Tibial artery (tissue), 4 donors: ENCODE results near the gene CEP68.

Experiments used
- DNase-seq, 2 donors: peaks; one replicate each; pipeline ENCODE4 v3.0.0-alpha.2; 2019
- H3K27ac ChIP-seq, 2 donors: fragments of 200-600 bp; sonication (generic) in 1 of 2; 1 replicate in 1 of 2; 2 replicates in 1 of 2; pipeline ENCODE4 v1.5.1; 2018 to 2019; ENCODE audit warnings: mild to moderate bottlenecking in 1 of 2
- H3K27me3 ChIP-seq, 2 donors: fragments of 200-600 bp; sonication (generic) in 1 of 2; one replicate each; pipeline versions ENCODE4 v1.5.1 to v1.6.0; 2016 to 2019
- H3K36me3 ChIP-seq, 3 donors: fragments of 200-600 bp; sonication (generic) in 2 of 3; one replicate each; pipeline ENCODE4 v1.5.1; 2016 to 2019; ENCODE audit warnings: mild to moderate bottlenecking in 2 of 3
- H3K4me1 ChIP-seq, 4 donors: fragments of 200-600 bp; sonication (generic) in 2 of 4; 1 replicate in 3 of 4; 2 replicates in 1 of 4; pipeline ENCODE4 v1.5.1; 2016 to 2019
- H3K4me3 ChIP-seq, 2 donors: fragments of 200-600 bp; sonication (generic) in 1 of 2; 1 replicate in 1 of 2; 2 replicates in 1 of 2; pipeline ENCODE4 v1.5.1; 2018 to 2019; ENCODE audit warnings: mild to moderate bottlenecking in 2 of 2
- H3K9me3 ChIP-seq, 3 donors: fragments of 200-600 bp; sonication (generic) in 1 of 3; one replicate each; pipeline ENCODE4 v1.5.1; 2016 to 2019
- CTCF ChIP-seq, 2 experiments: fragments of 200-600 bp in 1 of 2; fragments of 450-650 bp in 1 of 2; IDR thresholded peaks; one replicate each; pipeline ENCODE4 v1.5.1; 2017 to 2019; ENCODE audit warnings: antibody characterized with exemption in 2 of 2, mild to moderate bottlenecking in 1 of 2, moderate library complexity in 1 of 2
- intact Hi-C: fragments of 100-400 bp; cut with DNase I; formaldehyde crosslinking; loops from one replicate; pipeline ENCODE4 v1.15.0; 2023; ENCODE audit warnings: low total_unique reads

CEP68 gene

GRCh38 chr2:65112633-65113032 lies 56.4 kb downstream of the CEP68 start:
- no peak for DNase-seq
- TF ChIP-seq CTCF (IDR thresholded peaks at IDR 0.05), result no peak
- H3K4me1 ChIP-seq, result peaks cover 0 to 67% (median 22%) of the 10 kb centered on the region in 4 donors
- no peaks in the 10 kb centered on the region for H3K27me3 ChIP-seq
- no peaks in the 10 kb centered on the region for H3K9me3 ChIP-seq
- no peaks in the 10 kb centered on the region for H3K36me3 ChIP-seq
- H3K4me3 ChIP-seq, result no peak overlapping the region
- intact Hi-C loops, result no loop called here
- no peak overlapping the region for H3K27ac ChIP-seq

GRCh38 chr2:65113229-65113628 lies 57.0 kb downstream of the CEP68 start:
- Histone ChIP-seq H3K4me1 (peaks cover 0 to 67% (median 24%) of the 10 kb centered on the region in 4 donors), H3K27me3 (no peaks in the 10 kb centered on the region), H3K4me3 (no peak overlapping the region), H3K9me3 (no peaks in the 10 kb centered on the region), H3K27ac (no peak overlapping the region), H3K36me3 (no peaks in the 10 kb centered on the region)
- TF ChIP-seq CTCF (IDR thresholded peaks at IDR 0.05), result no peak
- intact Hi-C loops, result no loop called here
- no peak for DNase-seq

GRCh38 chr2:65113816-65114215 lies 57.6 kb downstream of the CEP68 start:
- H3K9me3 ChIP-seq, result no peaks in the 10 kb centered on the region
- TF ChIP-seq CTCF (IDR thresholded peaks at IDR 0.05), result no peak
- no peak overlapping the region for H3K4me3 ChIP-seq
- H3K36me3 ChIP-seq, result no peaks in the 10 kb centered on the region
- peaks cover 0 to 68% (median 30%) of the 10 kb centered on the region in 4 donors for H3K4me1 ChIP-seq
- no peak overlapping the region for H3K27ac ChIP-seq
- no peaks in the 10 kb centered on the region for H3K27me3 ChIP-seq
- intact Hi-C loops, result no loop called here
- DNase-seq, result no peak

GRCh38 chr2:65114921-65115320 lies 58.7 kb downstream of the CEP68 start:
- H3K4me1 ChIP-seq, result peaks cover 0 to 73% (median 37%) of the 10 kb centered on the region in 4 donors
- H3K27me3 ChIP-seq, result no peaks in the 10 kb centered on the region
- no peak overlapping the region for H3K4me3 ChIP-seq
- no peak for DNase-seq
- intact Hi-C loops, result no loop called here
- H3K27ac ChIP-seq, result no peak overlapping the region
- H3K36me3 ChIP-seq, result no peaks in the 10 kb centered on the region
- TF ChIP-seq CTCF (IDR thresholded peaks at IDR 0.05), result no peak
- no peaks in the 10 kb centered on the region for H3K9me3 ChIP-seq

- no peak for DNase-seq
- TF ChIP-seq CTCF (IDR thresholded peaks at IDR 0.05), result no peak
These were observed 60.4 kb downstream of the CEP68 start for GRCh38 chr2:65116645-65117044.

More at GRCh38 chr2:65116645-65117044, 60.4 kb downstream of the CEP68 start:
- H3K9me3 ChIP-seq, result no peaks in the 10 kb centered on the region
- intact Hi-C loops, result no loop called here
- peaks cover 0 to 88% (median 50%) of the 10 kb centered on the region in 4 donors for H3K4me1 ChIP-seq
- H3K4me3 ChIP-seq, result no peak overlapping the region
- H3K27ac ChIP-seq, result no peak overlapping the region
- no peaks in the 10 kb centered on the region for H3K27me3 ChIP-seq
- no peaks in the 10 kb centered on the region for H3K36me3 ChIP-seq
